K562 (cell line): Measurements from ENCODE around the gene TMEM181.

Experiments
- BRD4 ChIP-seq: fragments of 200-600 bp; sonication (generic); IDR thresholded peaks from 2 replicates; pipeline ENCODE4 v1.6.1; 2017; ENCODE audit warnings: inconsistent platforms
- CBX1 ChIP-seq: sonication (generic); IDR thresholded peaks from 2 replicates; pipeline ENCODE4 v1.6.1; 2016; ENCODE audit warnings: antibody characterized with exemption, low read depth, mild to moderate bottlenecking
- CREB3L1 ChIP-seq: fragments of 450-650 bp; IDR thresholded peaks from 2 replicates; pipeline ENCODE4 v1.6.1; 2014; ENCODE audit warnings: low read depth, mild to moderate bottlenecking, moderate library complexity, borderline replicate concordance
- FUS ChIP-seq: fragments of 200-400 bp; formaldehyde crosslinking; optimal IDR thresholded peaks from 2 replicates; pipeline ENCODE3; 2017; ENCODE audit warnings: low read depth, low read length
- SREBF1 ChIP-seq: fragments of 150-350 bp; IDR thresholded peaks from 2 replicates; pipeline ENCODE4 v1.6.1; 2014; ENCODE audit warnings: antibody characterized with exemption, low read depth, low read length, borderline replicate concordance
- USF1 ChIP-seq: sonication (generic); formaldehyde crosslinking; IDR thresholded peaks from 2 replicates; pipeline ENCODE4 v1.9.0; 2022; ENCODE audit warnings: mild to moderate bottlenecking, missing genetic modification reagents
- ZFP36 ChIP-seq: fragments of 150-350 bp; IDR thresholded peaks from 2 replicates; pipeline ENCODE4 v1.6.1; 2018; ENCODE audit warnings: low read length, low read depth; ENCODE audit not compliant: partially characterized antibody

GRCh38 chr6:158584236-158584651, 24.4 kb downstream of the TMEM181 start:
- TF ChIP-seq FUS: no peak
- no peak for TF ChIP-seq CREB3L1
- TF ChIP-seq SREBF1: no peak
- TF ChIP-seq BRD4: no peak
- TF ChIP-seq ZFP36: no peak
- TF ChIP-seq USF1 (CRISPR knock-in tag): no peak
- no peak for TF ChIP-seq CBX1
